Right lobe of liver (tissue), 4 donors: Measurements from ENCODE around the gene PDF.

Source experiments
- CTCF ChIP-seq, 4 donors: fragments of 200-600 bp in 3 of 4; fragments of 450-650 bp in 1 of 4; IDR thresholded peaks; one replicate each; pipeline versions ENCODE4 v1.5.1 to v1.8.0; 2016 to 2022; ENCODE audit warnings: antibody characterized with exemption in 4 of 4, mild to moderate bottlenecking in 2 of 4
- POLR2A ChIP-seq: fragments of 450-650 bp; IDR thresholded peaks from one replicate; pipeline ENCODE4 v1.6.1; 2017; ENCODE audit warnings: antibody characterized with exemption, mild to moderate bottlenecking
- donor health status: DM: no; HTN: no; CAD: no.
- donor health status: DM: no; HTN: no; CAD: no.
- donor health status: DM: no; HTN: yes; CAD: no.

GRCh38 chr16:69318177-69318910 is 12.0 kb downstream of the PDF start:
- TF ChIP-seq POLR2A (no peak), CTCF (IDR thresholded peaks at IDR 0.05) (no peak)
